Measurements from ENCODE around the gene CELF2.

Gene CELF2

DNA sequence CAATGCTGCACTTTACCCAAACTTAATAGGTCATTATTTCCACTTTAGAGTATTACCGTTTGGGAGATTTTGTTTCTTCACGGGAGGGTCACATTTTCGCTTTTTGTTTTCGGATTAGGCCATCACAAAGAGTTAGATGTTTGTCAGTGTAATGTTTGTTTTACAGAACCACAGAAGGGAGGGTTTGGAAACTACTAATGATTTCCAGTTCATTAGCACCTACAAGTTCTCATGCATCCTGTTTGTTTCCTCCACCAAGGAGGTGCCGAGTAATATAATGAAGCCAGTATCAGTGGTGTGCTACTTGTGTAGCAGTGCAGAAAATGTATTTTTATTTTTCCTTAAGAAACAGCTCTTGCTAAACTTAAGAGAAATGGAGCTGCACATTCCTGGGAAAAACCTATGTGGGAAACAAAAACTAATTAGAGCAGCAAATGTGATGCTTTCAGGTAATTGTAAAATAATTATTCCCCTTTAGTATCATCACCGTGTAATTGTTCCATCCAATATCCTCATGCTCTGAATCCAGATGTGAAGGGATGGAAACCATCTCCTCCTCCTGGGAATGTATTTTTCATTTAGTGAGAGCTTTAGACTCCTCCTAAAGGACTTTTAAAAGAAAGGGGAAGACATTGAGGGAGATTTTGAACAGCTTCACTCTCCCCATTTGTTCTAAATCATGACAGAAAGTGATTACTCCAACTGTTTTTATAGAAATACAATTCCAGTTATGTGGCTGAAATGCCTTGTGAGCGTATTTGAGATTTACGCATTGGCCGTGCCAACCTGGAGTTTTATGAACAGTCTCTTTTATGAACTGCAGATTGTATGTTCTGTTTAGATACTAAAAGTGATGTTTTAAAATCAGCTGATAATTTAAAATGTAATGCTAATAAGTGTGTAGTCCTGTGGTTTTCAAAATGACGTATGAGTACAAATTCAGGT, 5.6 kb downstream of the CELF2 start:
- no peak for DNase-seq

GRCh38 chr10:11024596-11024995, 6.9 kb downstream of the CELF2 start:
- DNase-seq: no peak

DNA sequence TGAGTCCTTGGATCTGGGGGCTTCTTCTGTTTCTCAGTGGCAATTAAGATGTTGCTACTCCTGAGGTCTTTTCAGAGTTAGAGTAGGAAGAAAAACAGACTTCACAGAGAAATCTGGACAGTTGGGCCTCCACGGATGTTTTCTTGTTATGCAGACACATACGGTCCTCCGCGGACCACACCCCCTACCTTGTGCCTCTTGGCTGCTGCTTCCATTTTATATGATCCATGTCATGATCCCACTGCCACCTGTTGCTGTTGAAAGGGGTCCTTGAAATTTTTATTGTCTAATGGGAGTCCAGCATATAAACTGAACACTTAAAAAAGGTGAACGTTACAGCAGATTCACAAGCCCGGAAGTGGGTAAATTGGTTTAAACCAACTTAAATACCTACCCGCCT, 8.3 kb downstream of the CELF2 start:
- DNase-seq: no peak

DNA sequence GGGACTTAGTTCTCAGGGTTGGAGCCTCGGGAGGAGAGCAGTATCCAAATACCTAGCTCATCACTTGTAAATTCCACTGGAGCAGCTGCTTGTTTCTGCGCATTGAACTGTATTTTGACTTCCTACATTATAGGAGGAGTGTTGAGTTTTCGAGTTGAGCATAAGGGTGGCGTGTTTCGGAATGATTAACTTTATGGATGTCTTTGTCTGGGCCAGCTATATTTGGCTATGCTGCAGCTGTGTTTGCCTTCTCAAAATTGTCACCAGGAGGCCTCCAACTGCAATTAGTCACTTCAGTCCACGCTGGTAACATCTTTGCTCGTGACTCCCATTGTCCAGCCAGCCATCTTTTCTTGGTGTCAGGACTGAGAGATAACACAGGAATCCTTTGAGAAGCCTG, 9.1 kb downstream of the CELF2 start:
- DNase-seq: peak; percentile 46

DNA sequence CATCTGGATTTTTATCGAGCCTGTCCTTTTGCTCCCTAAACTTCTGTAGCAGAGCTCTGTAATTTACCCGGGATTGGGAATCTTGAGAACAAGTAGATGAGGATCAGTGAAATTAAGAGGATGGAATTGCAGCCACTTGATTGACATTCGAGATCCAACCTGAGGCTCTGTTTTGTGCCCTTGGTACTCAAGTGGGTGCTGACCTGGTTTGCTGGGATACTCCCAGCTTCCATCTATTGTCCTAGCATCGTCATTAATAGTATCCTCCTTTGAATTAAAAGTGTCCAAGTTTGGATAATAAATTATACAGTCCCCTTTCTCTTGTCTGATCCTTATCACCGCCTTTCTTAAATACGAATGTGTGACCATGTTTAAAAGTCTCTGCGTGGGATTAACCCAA, 17.1 kb downstream of the CELF2 start:
- DNase-seq: no peak

GRCh38 chr10:11035301-11035991, 17.8 kb downstream of the CELF2 start:
- no peak for DNase-seq

GRCh38 chr10:11036424-11037011, 18.8 kb downstream of the CELF2 start:
- DNase-seq: no peak

- no peak for DNase-seq
These were observed 20.3 kb downstream of the CELF2 start for GRCh38 chr10:11037991-11038390.

DNA sequence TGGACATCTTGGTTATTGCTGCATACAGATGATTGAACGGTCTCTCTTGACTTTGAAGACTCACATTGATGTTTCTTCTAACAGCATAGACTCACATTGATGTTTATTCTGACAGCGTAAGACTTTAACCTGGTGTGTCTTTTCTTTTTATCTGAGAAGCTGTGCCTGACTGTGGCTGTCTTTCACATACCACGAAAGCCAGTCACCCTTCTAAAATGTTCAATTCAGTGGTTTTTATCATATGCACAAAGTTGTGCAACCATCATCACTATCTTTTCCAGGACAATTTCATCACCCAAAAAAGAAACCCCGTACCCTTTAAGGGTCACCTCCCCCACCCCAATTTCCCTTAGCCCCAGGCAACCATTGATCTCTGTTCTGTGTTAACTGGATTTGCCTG, 24.7 kb downstream of the CELF2 start:
- DNase-seq: no peak

DNA sequence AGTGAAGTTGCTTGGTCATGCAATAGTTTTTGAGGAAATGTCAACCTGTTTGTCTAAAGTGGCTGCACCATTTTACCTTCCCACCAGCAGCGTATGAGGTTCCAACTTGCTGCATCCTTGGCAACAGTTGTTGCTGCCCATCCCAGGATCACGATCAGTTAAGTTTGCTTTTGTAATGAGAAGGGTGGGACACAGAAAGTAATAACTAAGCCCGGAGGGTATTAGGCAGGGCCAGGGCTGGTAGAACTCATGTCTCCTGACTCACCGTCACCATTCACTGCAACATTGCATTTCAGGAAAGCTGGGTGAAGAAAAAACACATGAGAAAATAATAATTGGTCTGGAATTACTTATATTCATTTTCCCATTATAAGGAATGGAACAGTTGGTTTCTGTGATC, 25.4 kb downstream of the CELF2 start:
- DNase-seq: no peak

- DNase-seq: no peak
These were observed 25.9 kb downstream of the CELF2 start for GRCh38 chr10:11043446-11044127.

GRCh38 chr10:11045487-11045886, 27.8 kb downstream of the CELF2 start:
- DNase-seq: no peak

GRCh38 chr10:11045995-11046775, 28.5 kb downstream of the CELF2 start:
- no peak for DNase-seq

DNA sequence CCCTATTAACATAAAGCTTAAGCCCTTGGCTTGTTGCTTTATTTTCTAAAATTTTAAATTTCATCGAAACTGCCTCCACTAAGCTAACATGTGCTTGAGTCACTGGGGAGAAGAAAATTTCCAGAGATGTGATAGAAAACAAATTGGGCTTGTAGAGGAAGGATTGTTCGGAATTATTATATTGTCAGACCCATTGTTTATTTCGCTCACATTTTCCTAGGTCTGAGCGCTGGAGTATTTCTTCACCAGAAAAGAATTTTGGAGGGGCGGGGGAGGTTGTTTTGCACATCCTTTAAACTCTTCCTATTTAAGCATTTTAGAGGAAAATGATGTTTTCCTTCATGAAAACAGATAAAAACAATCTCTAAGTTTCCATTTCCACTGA, 29.1 kb downstream of the CELF2 start:
- DNase-seq: no peak

GRCh38 chr10:11048707-11049278, 31.1 kb downstream of the CELF2 start:
- DNase-seq: no peak

DNA sequence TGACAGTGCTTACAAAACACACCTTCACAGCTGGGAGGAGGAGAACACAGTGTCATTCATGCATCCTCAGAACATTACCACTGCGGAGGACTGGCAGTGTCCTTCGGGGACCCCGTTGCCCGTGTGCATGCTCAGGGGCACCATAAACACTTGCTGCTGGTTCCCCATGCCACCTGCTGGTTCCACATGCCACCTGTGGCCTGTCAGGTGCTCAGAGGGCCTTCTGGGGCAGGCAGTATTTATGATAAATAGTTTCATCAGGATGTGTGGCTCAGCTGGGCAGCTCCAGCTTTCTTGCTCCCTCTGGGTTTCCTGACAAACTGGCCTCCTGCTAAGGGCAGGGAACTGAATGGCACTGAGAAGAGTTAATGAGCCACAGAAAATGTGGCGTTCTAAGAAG, 32.1 kb downstream of the CELF2 start:
- no peak for DNase-seq

- no peak for DNase-seq
These were observed 32.9 kb downstream of the CELF2 start for GRCh38 chr10:11050301-11051287.

- no peak for DNase-seq
These were observed 39.3 kb downstream of the CELF2 start for GRCh38 chr10:11057018-11057417.

GRCh38 chr10:11057448-11057847, 39.8 kb downstream of the CELF2 start:
- DNase-seq: no peak

DNA sequence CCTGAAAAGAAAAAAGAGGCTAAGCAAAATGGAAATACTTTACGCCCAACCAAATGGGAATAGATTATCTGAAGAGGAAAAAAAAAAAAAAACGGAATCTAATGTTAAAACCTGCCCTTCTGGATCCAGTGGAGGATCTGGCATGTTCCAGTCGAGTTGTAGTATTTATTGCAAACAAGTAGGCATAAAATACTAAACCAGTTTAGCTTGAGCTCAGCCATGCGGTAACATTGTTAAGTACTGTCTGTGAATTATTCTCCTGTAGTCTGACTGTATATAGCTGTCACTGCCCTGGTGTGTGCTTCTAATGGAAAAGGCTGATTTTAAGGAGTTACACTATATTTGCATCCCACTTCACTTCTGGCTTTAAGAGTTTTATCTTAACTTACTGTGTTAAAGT, 40.3 kb downstream of the CELF2 start:
- DNase-seq: no peak

DNA sequence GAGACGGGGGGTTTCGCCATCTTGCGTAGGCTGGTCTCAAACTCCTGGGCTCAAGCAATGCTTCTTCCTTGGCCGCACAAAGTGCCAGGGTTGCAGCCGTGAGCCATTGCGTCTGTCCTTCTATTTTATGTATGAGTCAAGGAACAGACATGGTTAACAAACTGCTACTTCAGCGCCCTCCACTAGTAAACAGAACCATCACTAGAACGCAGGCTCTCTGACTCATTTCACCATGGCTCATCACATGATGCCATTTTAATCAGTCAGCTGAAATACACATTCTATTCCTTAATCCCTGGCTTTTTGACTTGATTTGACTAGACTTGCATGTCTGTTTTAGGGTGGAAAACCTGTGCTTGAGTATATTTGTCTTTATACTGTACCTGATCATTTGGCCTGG, 41.3 kb downstream of the CELF2 start:
- no peak for DNase-seq

Data from right hindlimb (tissue), 1 donor.